ENCODE results near the gene CNNM4.

DNA sequence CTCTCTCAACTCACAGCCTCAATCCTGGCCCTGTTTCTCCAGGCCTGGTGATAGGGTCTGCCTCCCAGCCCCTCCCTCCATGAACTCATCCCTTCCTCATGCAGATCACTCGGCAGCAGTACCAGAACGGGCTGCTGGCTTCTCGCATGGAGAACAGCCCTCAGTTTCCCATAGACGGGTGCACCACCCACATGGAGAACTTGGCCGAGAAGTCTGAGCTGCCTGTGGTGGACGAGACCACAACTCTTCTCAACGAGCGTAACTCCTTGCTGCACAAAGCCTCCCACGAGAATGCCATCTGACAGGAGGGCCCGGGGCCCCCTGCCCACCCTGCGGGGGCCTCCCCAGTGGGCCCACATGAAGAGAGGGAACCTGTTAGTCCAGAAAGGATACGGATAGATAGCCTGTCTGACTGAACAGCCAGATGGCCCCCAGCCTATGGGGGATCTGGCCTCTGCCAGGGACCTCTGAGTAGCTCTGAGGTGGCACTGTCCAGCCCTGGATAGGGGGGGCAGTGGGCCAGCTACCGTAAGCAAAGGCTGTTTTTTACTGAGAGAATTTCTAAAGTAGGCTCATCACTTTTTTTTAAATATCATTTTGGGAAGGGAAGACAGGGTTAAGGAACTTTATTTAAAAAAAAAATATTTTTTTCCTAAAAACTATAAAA, 48.6 kb downstream of the CNNM4 start:
- TF ChIP-seq, protein P1, sequence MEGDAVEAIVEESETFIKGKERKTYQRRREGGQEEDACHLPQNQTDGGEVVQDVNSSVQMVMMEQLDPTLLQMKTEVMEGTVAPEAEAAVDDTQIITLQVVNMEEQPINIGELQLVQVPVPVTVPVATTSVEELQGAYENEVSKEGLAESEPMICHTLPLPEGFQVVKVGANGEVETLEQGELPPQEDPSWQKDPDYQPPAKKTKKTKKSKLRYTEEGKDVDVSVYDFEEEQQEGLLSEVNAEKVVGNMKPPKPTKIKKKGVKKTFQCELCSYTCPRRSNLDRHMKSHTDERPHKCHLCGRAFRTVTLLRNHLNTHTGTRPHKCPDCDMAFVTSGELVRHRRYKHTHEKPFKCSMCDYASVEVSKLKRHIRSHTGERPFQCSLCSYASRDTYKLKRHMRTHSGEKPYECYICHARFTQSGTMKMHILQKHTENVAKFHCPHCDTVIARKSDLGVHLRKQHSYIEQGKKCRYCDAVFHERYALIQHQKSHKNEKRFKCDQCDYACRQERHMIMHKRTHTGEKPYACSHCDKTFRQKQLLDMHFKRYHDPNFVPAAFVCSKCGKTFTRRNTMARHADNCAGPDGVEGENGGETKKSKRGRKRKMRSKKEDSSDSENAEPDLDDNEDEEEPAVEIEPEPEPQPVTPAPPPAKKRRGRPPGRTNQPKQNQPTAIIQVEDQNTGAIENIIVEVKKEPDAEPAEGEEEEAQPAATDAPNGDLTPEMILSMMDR (conservative IDR thresholded peaks at IDR 0.05; ENCODE audit: low read length): no peak
- TF ChIP-seq EZH2phosphoT487 (IDR thresholded peaks at IDR 0.05; ENCODE audit: borderline replicate concordance): no peak

All from Loucy (cell line).